ENCODE measurements around the gene GAS2L1.

- TF ChIP-seq CTCF (IDR thresholded peaks at IDR 0.05; ENCODE audit: low read depth, low read length): no peak
- no peak for TF ChIP-seq POLR2A (IDR thresholded peaks at IDR 0.05; ENCODE audit: extremely low read depth, insufficient read length)
- TF ChIP-seq MAX (IDR thresholded peaks at IDR 0.05; ENCODE audit: low read depth, low read length): no peak
- no peak for TF ChIP-seq MYC (IDR thresholded peaks at IDR 0.05; ENCODE audit: low read depth, low read length)
Measured at GRCh38 chr22:29290061-29290460, 16.4 kb upstream of the GAS2L1 start.

All from NB4 (cell line).